ENCODE results near the gene NGEF. TPM values are rescaled to one million over a fixed set of nuclear protein-coding genes. Genes with fewer than 3 reads are reported as not detected.

The NGEF gene
- total RNA-seq, 1 donor from 2014 or later = 1.2 TPM

GRCh38 chr2:233017947-233018346 is 4.9 kb upstream of the NGEF start:
- Mint-ChIP-seq H3K27ac (no peak overlapping the region), H3K36me3 (ENCODE audit: insufficient read depth) (no peaks in the 10 kb centered on the region), H3K4me1 (ENCODE audit: low read depth) (no peaks in the 10 kb centered on the region)

GRCh38 chr2:233015019-233015645 is 2.1 kb upstream of the NGEF start:
- no peaks in the 10 kb centered on the region for H3K36me3 Mint-ChIP-seq (ENCODE audit: insufficient read depth)
- H3K27me3 Mint-ChIP-seq = no peaks in the 10 kb centered on the region
- peaks cover 4% of the 10 kb centered on the region for H3K9me3 Mint-ChIP-seq (ENCODE audit: low read depth)
- H3K27ac Mint-ChIP-seq = no peak overlapping the region
- TF ChIP-seq CTCF (IDR thresholded peaks at IDR 0.05; ENCODE audit: unreplicated experiment) = no peak
- peaks cover 2% of the 10 kb centered on the region for H3K4me1 Mint-ChIP-seq (ENCODE audit: low read depth)
- no peak for DNase-seq (ENCODE audit: low spot score, unreplicated experiment)
- no peak overlapping the region for H3K4me3 Mint-ChIP-seq (ENCODE audit: low read depth)

More at GRCh38 chr2:233017947-233018346, 4.9 kb upstream of the NGEF start:
- Mint-ChIP-seq H3K4me3 (ENCODE audit: low read depth) (no peak overlapping the region), H3K9me3 (ENCODE audit: low read depth) (peaks cover 4% of the 10 kb centered on the region), H3K27me3 (no peaks in the 10 kb centered on the region)
- DNase-seq (ENCODE audit: low spot score, unreplicated experiment) = no peak
- TF ChIP-seq CTCF (IDR thresholded peaks at IDR 0.05; ENCODE audit: unreplicated experiment) = no peak

- no peak overlapping the region for H3K4me3 Mint-ChIP-seq (ENCODE audit: low read depth)
- no peaks in the 10 kb centered on the region for H3K36me3 Mint-ChIP-seq (ENCODE audit: insufficient read depth)
- no peaks in the 10 kb centered on the region for H3K27me3 Mint-ChIP-seq
- H3K9me3 Mint-ChIP-seq (ENCODE audit: low read depth) = peaks cover 4% of the 10 kb centered on the region
- H3K27ac Mint-ChIP-seq = no peak overlapping the region
- no peak for DNase-seq (ENCODE audit: low spot score, unreplicated experiment)
- no peak for TF ChIP-seq CTCF (IDR thresholded peaks at IDR 0.05; ENCODE audit: unreplicated experiment)
- peaks cover 2% of the 10 kb centered on the region for H3K4me1 Mint-ChIP-seq (ENCODE audit: low read depth)
These were observed 594 bp upstream of the NGEF start for GRCh38 chr2:233013650-233014049.

GRCh38 chr2:233012301-233012971 is 620 bp downstream of the NGEF start:
- TF ChIP-seq CTCF (IDR thresholded peaks at IDR 0.05; ENCODE audit: unreplicated experiment) = no peak
- Mint-ChIP-seq H3K9me3 (ENCODE audit: low read depth) (peaks cover 4% of the 10 kb centered on the region), H3K36me3 (ENCODE audit: insufficient read depth) (no peaks in the 10 kb centered on the region), H3K4me1 (ENCODE audit: low read depth) (peaks cover 2% of the 10 kb centered on the region), H3K4me3 (ENCODE audit: low read depth) (no peak overlapping the region), H3K27me3 (no peaks in the 10 kb centered on the region), H3K27ac (no peak overlapping the region)
- DNase-seq (ENCODE audit: low spot score, unreplicated experiment) = no peak

- no peak for TF ChIP-seq CTCF (IDR thresholded peaks at IDR 0.05; ENCODE audit: unreplicated experiment)
- Mint-ChIP-seq H3K27ac (no peak overlapping the region), H3K4me3 (ENCODE audit: low read depth) (no peak overlapping the region), H3K4me1 (ENCODE audit: low read depth) (peaks cover 2% of the 10 kb centered on the region), H3K27me3 (no peaks in the 10 kb centered on the region), H3K9me3 (ENCODE audit: low read depth) (peaks cover 4% of the 10 kb centered on the region), H3K36me3 (ENCODE audit: insufficient read depth) (no peaks in the 10 kb centered on the region)
- no peak for DNase-seq (ENCODE audit: low spot score, unreplicated experiment)
These were observed 1.3 kb downstream of the NGEF start for GRCh38 chr2:233011702-233012131.
